ENCODE data around the gene GRXCR2. TPM values are rescaled to one million over a fixed set of nuclear protein-coding genes. Genes with fewer than 3 reads are reported as not detected.

The GRXCR2 gene, protein sequence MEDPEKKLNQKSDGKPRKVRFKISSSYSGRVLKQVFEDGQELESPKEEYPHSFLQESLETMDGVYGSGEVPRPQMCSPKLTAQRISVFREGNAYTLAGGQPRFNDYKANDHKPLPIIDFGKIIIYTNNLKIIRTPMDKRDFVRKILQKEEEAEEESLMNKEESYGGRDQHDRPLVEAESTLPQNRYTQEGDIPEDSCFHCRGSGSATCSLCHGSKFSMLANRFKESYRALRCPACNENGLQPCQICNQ
- total RNA-seq, result not detected

DNA sequence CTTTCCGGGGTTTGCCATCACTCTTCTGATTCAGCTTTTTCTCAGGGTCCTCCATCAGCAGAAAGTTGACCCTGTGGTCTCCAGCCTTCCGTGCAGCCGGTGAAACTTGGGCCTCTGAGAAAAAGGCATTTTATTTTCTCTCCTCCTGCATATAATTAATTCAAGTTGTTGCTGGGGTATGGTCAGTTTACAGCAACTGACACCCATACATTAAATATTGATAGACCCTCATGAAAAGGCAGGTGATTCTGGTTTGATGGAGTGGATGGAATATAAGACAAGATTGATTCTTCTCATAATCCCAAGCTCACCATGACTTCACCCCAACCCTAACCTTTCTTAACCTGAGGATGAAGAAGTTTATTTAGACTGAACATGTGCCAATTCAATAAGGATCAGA, at the start of gene GRXCR2:
GRXCR2 (minus strand) TSS at position 101 of the 400 bp plus-strand sequence; CDS start at position 55, 46 bp downstream.
- Mint-ChIP-seq H3K36me3 (no peaks in the 10 kb centered on the region), H3K4me1 (no peaks in the 10 kb centered on the region), H3K27ac (no peak within 1 kb of the TSS), H3K4me3 (no peak within 1 kb of the TSS), H3K27me3 (no peaks in the 10 kb centered on the region), H3K9me3 (ENCODE audit: low read depth) (no peaks in the 10 kb centered on the region)
- ATAC-seq (no peak), DNase-seq (no peak)
- CTCF ChIA-PET, result no interaction called here

- no peak overlapping the region for H3K4me3 Mint-ChIP-seq
- no peaks in the 10 kb centered on the region for H3K36me3 Mint-ChIP-seq
- ATAC-seq, result no peak
- DNase-seq, result no peak
- peaks cover 3% of the 10 kb centered on the region for H3K27me3 Mint-ChIP-seq
- CTCF ChIA-PET, result no interaction called here
- no peaks in the 10 kb centered on the region for H3K9me3 Mint-ChIP-seq (ENCODE audit: low read depth)
- peaks cover 3% of the 10 kb centered on the region for H3K4me1 Mint-ChIP-seq
- H3K27ac Mint-ChIP-seq, result no peak overlapping the region
These were observed 49.2 kb upstream of the GRXCR2 start for GRCh38 chr5:145922059-145922458.

DNA sequence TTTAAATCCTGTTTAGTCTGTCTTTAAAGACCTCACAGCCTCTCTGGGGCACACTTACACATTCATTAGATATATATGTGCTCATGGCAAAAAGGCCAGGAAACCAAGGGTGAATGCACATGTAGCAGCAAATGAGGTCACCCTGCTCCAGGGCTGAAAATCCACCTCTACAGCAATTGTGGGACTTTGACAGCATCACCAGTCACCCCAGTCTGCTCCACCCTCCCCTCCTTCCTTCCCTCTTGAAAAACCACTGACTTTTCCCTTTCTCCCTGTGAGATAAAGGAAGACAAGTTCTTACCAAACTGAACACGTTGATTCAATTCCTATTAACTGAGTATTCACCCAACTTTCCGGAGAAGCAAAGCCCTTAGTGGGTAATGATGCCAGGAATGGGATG, 48.4 kb upstream of the GRXCR2 start:
- H3K4me3 Mint-ChIP-seq, result no peak overlapping the region
- CTCF ChIA-PET, result no interaction called here
- ATAC-seq, result no peak
- H3K36me3 Mint-ChIP-seq, result no peaks in the 10 kb centered on the region
- no peaks in the 10 kb centered on the region for H3K9me3 Mint-ChIP-seq (ENCODE audit: low read depth)
- no peak overlapping the region for H3K27ac Mint-ChIP-seq
- H3K27me3 Mint-ChIP-seq, result peaks cover 3% of the 10 kb centered on the region
- peaks cover 3% of the 10 kb centered on the region for H3K4me1 Mint-ChIP-seq
- DNase-seq, result no peak

DNA sequence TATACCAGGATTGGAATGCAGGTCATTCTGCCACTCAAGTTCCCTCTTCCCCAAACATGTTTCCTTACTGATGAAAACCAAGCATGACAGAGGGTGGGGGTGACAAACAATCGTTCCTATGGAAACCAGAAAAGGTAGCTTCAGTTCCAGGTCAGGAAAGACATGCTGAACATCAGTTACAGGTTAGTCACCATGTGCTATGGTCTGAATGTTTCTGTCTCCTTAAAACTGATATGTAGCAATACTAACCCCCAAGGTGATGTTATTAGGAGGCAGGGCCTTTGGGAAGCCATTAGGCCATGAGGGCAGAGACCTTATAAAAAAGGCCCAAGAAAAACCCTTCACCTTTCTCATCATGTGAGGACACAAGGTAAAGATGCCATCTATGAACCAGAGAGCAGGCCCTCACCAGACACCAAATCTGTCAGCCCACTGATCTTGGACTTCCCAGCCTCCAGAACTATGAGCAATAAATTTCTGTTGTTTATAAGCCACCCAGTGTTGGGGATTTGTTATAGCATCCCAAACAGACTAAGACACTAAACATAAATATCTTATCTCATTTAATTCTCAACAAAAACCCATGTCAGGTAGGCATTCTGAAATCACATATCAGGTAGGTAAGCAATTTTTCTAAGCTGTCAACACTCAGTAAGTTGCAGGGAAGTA, 47.9 kb upstream of the GRXCR2 start:
- H3K4me1 Mint-ChIP-seq, result no peaks in the 10 kb centered on the region
- CTCF ChIA-PET, result no interaction called here
- DNase-seq, result no peak
- H3K4me3 Mint-ChIP-seq, result no peak overlapping the region
- H3K27me3 Mint-ChIP-seq, result peaks cover 3% of the 10 kb centered on the region
- no peaks in the 10 kb centered on the region for H3K36me3 Mint-ChIP-seq
- no peak for ATAC-seq
- H3K27ac Mint-ChIP-seq, result no peak overlapping the region
- no peaks in the 10 kb centered on the region for H3K9me3 Mint-ChIP-seq (ENCODE audit: low read depth)

DNA sequence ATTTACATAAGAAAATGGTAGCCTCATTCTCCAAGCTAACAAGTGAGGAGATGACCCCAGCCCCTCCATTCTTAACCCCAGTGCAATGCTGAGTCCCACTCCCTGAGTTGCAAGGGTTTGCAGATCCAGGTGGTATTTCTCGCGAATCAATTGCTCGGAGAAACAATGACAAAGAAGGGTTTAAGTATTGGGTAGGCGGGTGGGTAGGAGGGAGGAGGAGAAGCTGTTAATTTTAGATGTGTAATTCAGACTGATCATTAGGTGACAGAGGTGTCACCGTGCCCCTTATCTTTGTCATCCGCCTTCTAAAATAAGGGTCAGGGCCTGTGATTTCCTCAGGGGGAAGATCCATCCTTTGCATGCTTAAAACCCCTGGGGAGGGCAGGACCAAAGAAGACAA, 46.6 kb upstream of the GRXCR2 start:
- Mint-ChIP-seq H3K4me3 (no peak overlapping the region), H3K36me3 (no peaks in the 10 kb centered on the region), H3K27ac (no peak overlapping the region), H3K9me3 (ENCODE audit: low read depth) (no peaks in the 10 kb centered on the region), H3K27me3 (peaks cover 3% of the 10 kb centered on the region), H3K4me1 (no peaks in the 10 kb centered on the region)
- ATAC-seq (no peak), DNase-seq (no peak)
- CTCF ChIA-PET, result no interaction called here

GRCh38 chr5:145918397-145918796, 45.6 kb upstream of the GRXCR2 start:
- no peaks in the 10 kb centered on the region for H3K9me3 Mint-ChIP-seq (ENCODE audit: low read depth)
- DNase-seq, result no peak
- peaks cover 3% of the 10 kb centered on the region for H3K27me3 Mint-ChIP-seq
- no peaks in the 10 kb centered on the region for H3K4me1 Mint-ChIP-seq
- CTCF ChIA-PET, result no interaction called here
- no peaks in the 10 kb centered on the region for H3K36me3 Mint-ChIP-seq
- no peak for ATAC-seq
- no peak overlapping the region for H3K4me3 Mint-ChIP-seq
- H3K27ac Mint-ChIP-seq, result no peak overlapping the region

GRCh38 chr5:145917288-145917687, 44.5 kb upstream of the GRXCR2 start:
- ATAC-seq (no peak), DNase-seq (no peak)
- Mint-ChIP-seq H3K27me3 (peaks cover 2% of the 10 kb centered on the region), H3K27ac (no peak overlapping the region), H3K36me3 (no peaks in the 10 kb centered on the region), H3K4me1 (no peaks in the 10 kb centered on the region), H3K9me3 (ENCODE audit: low read depth) (no peaks in the 10 kb centered on the region), H3K4me3 (no peak overlapping the region)
- CTCF ChIA-PET, result no interaction called here

DNA sequence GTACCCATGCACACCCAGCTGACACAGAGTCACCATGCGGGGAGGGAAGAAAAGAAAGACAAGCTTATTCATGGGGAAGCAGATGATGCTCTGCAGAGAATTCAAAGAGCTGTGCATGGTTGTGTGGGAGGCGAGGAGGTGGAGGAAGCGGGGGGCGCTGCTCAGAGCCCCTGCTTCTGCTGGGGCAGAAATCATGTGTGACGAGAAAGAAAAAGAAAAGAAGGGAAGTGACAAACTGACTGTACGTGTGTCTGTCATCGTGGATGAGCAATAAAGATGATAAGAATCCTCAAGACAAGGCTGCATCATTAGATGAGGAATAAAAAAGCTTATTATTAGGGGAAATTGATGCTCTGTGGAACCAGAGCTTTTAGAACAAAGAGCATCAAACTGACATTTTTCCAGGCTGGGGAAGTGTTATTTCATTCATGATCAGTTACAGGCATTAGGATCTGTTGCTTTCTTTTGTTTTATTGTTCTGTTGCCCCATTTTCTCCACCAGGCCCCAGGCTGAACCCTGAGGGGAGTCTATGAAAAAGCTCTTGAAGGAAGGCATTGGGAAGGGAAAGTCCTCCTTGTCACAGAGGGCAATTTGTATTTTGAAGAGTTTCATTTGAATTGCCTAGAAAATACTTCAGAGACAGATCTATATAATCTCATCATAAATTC, 43.3 kb upstream of the GRXCR2 start:
- Mint-ChIP-seq H3K4me3 (no peak overlapping the region), H3K4me1 (no peaks in the 10 kb centered on the region), H3K36me3 (no peaks in the 10 kb centered on the region), H3K27me3 (no peaks in the 10 kb centered on the region), H3K27ac (no peak overlapping the region), H3K9me3 (ENCODE audit: low read depth) (no peaks in the 10 kb centered on the region)
- DNase-seq, result no peak
- CTCF ChIA-PET, result no interaction called here
- ATAC-seq, result no peak

DNA sequence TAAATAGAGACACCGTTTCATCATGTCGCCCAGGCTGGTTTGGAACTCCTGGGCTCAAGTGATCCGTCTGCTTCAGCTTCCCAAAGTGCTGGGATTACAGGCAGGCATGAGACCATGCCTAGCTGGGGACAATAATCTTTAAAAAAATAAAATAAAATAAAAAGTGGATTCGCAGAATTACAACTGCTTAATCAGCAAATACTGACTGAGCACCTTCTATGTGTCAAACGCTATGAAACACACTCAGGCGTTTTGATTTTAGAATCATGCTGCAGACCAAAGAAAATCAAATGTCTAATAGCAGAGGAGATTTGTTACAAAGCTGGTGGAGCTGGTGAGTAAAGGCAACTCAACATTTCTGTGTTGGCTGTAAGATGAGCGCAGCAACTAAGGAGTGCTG, 40.9 kb upstream of the GRXCR2 start:
- Mint-ChIP-seq H3K4me3 (no peak overlapping the region), H3K27me3 (peaks cover 3% of the 10 kb centered on the region), H3K27ac (no peak overlapping the region), H3K36me3 (no peaks in the 10 kb centered on the region), H3K4me1 (no peaks in the 10 kb centered on the region), H3K9me3 (ENCODE audit: low read depth) (no peaks in the 10 kb centered on the region)
- ATAC-seq (no peak), DNase-seq (no peak)
- CTCF ChIA-PET, result no interaction called here

- Mint-ChIP-seq H3K9me3 (ENCODE audit: low read depth) (no peaks in the 10 kb centered on the region), H3K27me3 (peaks cover 3% of the 10 kb centered on the region), H3K27ac (no peak overlapping the region), H3K36me3 (no peaks in the 10 kb centered on the region), H3K4me1 (no peaks in the 10 kb centered on the region), H3K4me3 (no peak overlapping the region)
- ATAC-seq (no peak), DNase-seq (no peak)
- CTCF ChIA-PET, result no interaction called here
These were observed 39.8 kb upstream of the GRXCR2 start for GRCh38 chr5:145912594-145912993.

- Mint-ChIP-seq H3K27me3 (peaks cover 3% of the 10 kb centered on the region), H3K4me1 (no peaks in the 10 kb centered on the region), H3K9me3 (ENCODE audit: low read depth) (no peaks in the 10 kb centered on the region), H3K27ac (no peak overlapping the region), H3K36me3 (no peaks in the 10 kb centered on the region), H3K4me3 (no peak overlapping the region)
- DNase-seq (no peak), ATAC-seq (no peak)
- CTCF ChIA-PET, result no interaction called here
These were observed 39.2 kb upstream of the GRXCR2 start for GRCh38 chr5:145912019-145912418.

- Mint-ChIP-seq H3K27me3 (peaks cover 3% of the 10 kb centered on the region), H3K36me3 (no peaks in the 10 kb centered on the region), H3K4me3 (no peak overlapping the region), H3K9me3 (ENCODE audit: low read depth) (no peaks in the 10 kb centered on the region), H3K4me1 (no peaks in the 10 kb centered on the region), H3K27ac (no peak overlapping the region)
- DNase-seq, result no peak
- CTCF ChIA-PET, result no interaction called here
- no peak for ATAC-seq
These were observed 38.4 kb upstream of the GRXCR2 start for GRCh38 chr5:145911164-145911563.

DNA sequence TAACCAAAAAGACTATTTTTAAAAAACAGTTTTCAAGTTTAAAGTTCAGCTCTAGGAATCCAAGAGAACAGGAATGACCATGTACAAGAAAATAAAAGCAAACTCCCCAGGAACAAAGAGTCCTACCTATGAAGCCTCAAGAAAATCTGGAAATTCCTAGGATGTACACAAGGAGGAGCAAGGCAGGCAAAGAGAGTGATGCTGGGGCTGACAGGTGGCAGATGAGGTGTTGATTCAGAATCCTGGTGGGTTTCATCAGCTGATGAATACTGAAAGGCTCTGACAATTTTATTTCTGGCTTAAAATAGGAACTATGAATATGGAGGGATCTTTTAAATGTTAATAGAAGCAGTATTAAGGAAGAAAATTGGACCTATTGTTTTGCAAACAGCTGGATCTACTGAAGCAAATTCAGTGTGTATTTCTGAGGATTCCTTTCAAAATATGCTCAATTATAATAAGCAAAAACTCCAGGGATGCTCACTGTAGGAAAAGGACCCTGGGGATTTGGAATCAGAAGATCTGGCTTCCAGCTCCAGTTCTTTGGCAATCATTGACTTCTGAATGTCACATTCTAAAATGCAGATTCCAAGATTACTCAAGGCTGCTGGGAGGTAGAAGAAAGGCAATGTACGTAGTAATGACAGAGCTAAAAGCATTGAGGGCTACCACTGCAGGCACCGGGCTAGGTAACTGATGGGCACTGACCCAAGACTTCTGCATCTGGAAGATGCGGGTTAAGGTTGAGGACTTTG, 35.6 kb upstream of the GRXCR2 start:
- DNase-seq (no peak), ATAC-seq (no peak)
- Mint-ChIP-seq H3K4me1 (no peaks in the 10 kb centered on the region), H3K27ac (no peak overlapping the region), H3K36me3 (no peaks in the 10 kb centered on the region), H3K9me3 (ENCODE audit: low read depth) (no peaks in the 10 kb centered on the region), H3K4me3 (no peak overlapping the region), H3K27me3 (peaks cover 3% of the 10 kb centered on the region)
- CTCF ChIA-PET, result no interaction called here

GRCh38 chr5:145906401-145906800, 33.6 kb upstream of the GRXCR2 start:
- no peaks in the 10 kb centered on the region for H3K9me3 Mint-ChIP-seq (ENCODE audit: low read depth)

More at GRCh38 chr5:145906401-145906800, 33.6 kb upstream of the GRXCR2 start:
- H3K27ac Mint-ChIP-seq, result no peak overlapping the region
- H3K36me3 Mint-ChIP-seq, result no peaks in the 10 kb centered on the region
- no peaks in the 10 kb centered on the region for H3K4me1 Mint-ChIP-seq
- peaks cover 3% of the 10 kb centered on the region for H3K27me3 Mint-ChIP-seq
- CTCF ChIA-PET, result no interaction called here
- DNase-seq (no peak), ATAC-seq (no peak)
- no peak overlapping the region for H3K4me3 Mint-ChIP-seq
